ENCODE measurements around the gene WWP2. TPM values are rescaled to one million over a fixed set of nuclear protein-coding genes. Genes with fewer than 3 reads are reported as not detected.

The WWP2 gene
- total RNA-seq, 1 donor from 2014 or later = 39.9 TPM

DNA sequence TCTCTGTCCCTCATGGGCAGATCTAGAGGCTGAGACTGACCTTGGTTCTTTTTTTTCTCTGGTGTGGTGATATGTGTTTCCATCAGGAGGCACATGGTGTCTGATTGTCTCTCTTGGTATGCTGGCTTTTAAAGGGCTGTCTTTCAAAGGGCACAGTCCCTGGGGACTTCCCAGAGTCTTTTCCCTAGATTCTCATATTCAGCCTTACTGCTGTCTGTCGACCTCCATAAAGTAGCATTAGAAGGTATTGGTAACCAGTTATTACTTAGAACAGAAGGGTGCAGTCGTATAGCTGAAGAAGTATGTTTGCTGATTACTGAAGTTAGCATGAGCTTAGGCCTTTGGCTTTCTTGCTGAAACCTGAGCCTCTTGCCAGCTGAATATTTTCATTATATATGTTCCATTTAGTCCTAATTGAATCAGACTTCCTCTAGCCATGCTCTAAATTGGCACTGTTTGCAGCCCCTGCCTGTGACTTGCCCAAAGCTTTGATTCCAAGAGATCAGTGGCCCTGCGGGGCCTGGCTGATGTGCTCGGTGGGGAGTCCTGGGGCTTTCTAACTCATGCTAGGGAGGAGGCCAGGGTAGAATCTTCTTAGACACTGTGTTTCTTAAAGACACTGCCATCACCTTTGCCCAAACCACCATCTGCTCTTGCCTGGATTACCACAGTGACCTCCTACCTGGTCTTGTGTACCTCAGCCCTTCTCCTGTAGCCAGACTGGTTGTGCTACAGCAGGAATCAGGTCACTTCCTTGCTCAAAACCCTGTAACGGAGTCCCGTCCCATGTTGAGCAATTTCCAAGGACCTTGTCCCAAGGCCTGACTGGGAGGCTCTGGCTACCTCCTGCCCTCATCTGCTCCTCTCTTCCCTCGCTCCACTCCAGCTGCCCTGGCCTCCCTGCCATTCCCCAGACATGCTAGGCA, 71.5 kb downstream of the WWP2 start:
- Mint-ChIP-seq H3K27me3 (ENCODE audit: low read depth) (no peaks in the 10 kb centered on the region), H3K4me1 (ENCODE audit: low read depth) (peaks cover 60% of the 10 kb centered on the region), H3K27ac (ENCODE audit: unreplicated experiment) (peak overlapping the region; percentile 94), H3K4me3 (ENCODE audit: unreplicated experiment) (no peak overlapping the region), H3K36me3 (ENCODE audit: low read depth) (peaks cover 2% of the 10 kb centered on the region), H3K9me3 (ENCODE audit: low read depth) (no peaks in the 10 kb centered on the region)
- TF ChIP-seq, protein P1, sequence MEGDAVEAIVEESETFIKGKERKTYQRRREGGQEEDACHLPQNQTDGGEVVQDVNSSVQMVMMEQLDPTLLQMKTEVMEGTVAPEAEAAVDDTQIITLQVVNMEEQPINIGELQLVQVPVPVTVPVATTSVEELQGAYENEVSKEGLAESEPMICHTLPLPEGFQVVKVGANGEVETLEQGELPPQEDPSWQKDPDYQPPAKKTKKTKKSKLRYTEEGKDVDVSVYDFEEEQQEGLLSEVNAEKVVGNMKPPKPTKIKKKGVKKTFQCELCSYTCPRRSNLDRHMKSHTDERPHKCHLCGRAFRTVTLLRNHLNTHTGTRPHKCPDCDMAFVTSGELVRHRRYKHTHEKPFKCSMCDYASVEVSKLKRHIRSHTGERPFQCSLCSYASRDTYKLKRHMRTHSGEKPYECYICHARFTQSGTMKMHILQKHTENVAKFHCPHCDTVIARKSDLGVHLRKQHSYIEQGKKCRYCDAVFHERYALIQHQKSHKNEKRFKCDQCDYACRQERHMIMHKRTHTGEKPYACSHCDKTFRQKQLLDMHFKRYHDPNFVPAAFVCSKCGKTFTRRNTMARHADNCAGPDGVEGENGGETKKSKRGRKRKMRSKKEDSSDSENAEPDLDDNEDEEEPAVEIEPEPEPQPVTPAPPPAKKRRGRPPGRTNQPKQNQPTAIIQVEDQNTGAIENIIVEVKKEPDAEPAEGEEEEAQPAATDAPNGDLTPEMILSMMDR (IDR thresholded peaks at IDR 0.05) = peak; percentile 9
- no peak for DNase-seq (ENCODE audit: low spot score)

DNA sequence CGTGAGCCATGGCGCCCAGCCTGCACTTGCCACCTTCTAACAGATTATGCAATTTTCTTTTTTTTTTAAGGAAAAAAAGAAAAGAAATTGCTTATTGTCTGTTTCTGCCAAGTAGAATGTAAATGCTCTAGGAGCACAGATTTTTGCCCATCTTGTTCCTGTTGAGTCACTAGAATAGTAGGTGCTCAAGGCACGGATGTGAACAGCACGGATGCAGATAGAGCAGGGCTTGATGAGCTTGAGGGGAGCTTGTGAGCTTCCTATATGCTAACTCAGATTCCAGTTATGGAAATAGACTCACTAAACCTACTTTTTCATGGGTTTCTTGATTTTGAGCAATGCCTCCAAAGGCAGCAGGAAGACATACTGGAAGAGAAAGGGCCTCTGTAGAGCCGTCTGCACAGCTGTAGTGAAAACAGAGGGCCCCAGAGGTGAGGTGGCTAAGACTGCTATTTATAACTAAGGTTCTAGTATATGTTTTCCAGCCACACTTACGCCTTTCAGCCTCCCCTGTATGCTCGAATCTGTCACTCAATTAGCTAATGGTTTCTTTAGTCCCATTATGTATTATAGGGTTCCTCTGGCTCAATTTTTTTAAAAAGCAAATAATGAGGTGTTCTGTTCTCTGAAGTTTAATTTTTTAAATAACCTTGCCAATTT, 72.8 kb downstream of the WWP2 start:
- Mint-ChIP-seq H3K36me3 (ENCODE audit: low read depth) (no peaks in the 10 kb centered on the region), H3K27me3 (ENCODE audit: low read depth) (no peaks in the 10 kb centered on the region), H3K9me3 (ENCODE audit: low read depth) (no peaks in the 10 kb centered on the region), H3K4me3 (ENCODE audit: unreplicated experiment) (no peak overlapping the region), H3K27ac (ENCODE audit: unreplicated experiment) (peak overlapping the region; percentile 65), H3K4me1 (ENCODE audit: low read depth) (peaks cover 73% of the 10 kb centered on the region)
- no peak for DNase-seq (ENCODE audit: low spot score)
- TF ChIP-seq, protein P1 (IDR thresholded peaks at IDR 0.05) = no peak

GRCh38 chr16:69836257-69836656, 74.1 kb downstream of the WWP2 start:
- Mint-ChIP-seq H3K27ac (ENCODE audit: unreplicated experiment) (no peak overlapping the region), H3K27me3 (ENCODE audit: low read depth) (no peaks in the 10 kb centered on the region), H3K9me3 (ENCODE audit: low read depth) (no peaks in the 10 kb centered on the region), H3K36me3 (ENCODE audit: low read depth) (peaks cover 4% of the 10 kb centered on the region), H3K4me3 (ENCODE audit: unreplicated experiment) (no peak overlapping the region), H3K4me1 (ENCODE audit: low read depth) (peaks cover 75% of the 10 kb centered on the region)
- DNase-seq (ENCODE audit: low spot score) = no peak
- TF ChIP-seq, protein P1 (IDR thresholded peaks at IDR 0.05) = no peak

- H3K4me3 Mint-ChIP-seq (ENCODE audit: unreplicated experiment) = no peak overlapping the region
- TF ChIP-seq, protein P1 (IDR thresholded peaks at IDR 0.05) = no peak
- no peaks in the 10 kb centered on the region for H3K27me3 Mint-ChIP-seq (ENCODE audit: low read depth)
- peaks cover 4% of the 10 kb centered on the region for H3K36me3 Mint-ChIP-seq (ENCODE audit: low read depth)
- peaks cover 67% of the 10 kb centered on the region for H3K4me1 Mint-ChIP-seq (ENCODE audit: low read depth)
- no peaks in the 10 kb centered on the region for H3K9me3 Mint-ChIP-seq (ENCODE audit: low read depth)
- DNase-seq (ENCODE audit: low spot score) = no peak
- peak overlapping the region; percentile 78 for H3K27ac Mint-ChIP-seq (ENCODE audit: unreplicated experiment)
Observed at GRCh38 chr16:69837380-69837779, 75.2 kb downstream of the WWP2 start.

DNA sequence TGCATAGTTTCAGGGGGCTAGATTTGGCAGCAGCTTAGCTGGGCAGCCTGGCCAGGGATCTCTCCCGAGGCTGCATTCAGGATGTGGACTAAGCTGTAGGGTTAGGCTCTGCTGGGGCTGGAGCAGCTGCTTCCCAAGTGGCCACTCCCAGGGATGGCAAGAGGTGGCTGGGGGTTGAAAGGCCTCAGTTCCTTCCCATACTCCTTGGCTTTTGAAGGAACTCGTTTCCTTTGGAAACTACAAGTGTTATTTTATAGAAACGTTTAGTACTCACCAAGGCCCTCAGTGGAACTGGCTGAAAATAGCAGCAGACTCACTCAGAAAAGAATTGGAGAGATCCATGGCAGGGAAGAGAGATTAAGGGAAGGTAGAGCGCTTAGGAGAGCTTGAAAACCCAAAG, 76.4 kb downstream of the WWP2 start:
- TF ChIP-seq, protein P1 (IDR thresholded peaks at IDR 0.05) = no peak
- Mint-ChIP-seq H3K27me3 (ENCODE audit: low read depth) (no peaks in the 10 kb centered on the region), H3K36me3 (ENCODE audit: low read depth) (peaks cover 4% of the 10 kb centered on the region), H3K4me3 (ENCODE audit: unreplicated experiment) (peak overlapping the region; percentile 13), H3K27ac (ENCODE audit: unreplicated experiment) (peak overlapping the region; percentile 78), H3K4me1 (ENCODE audit: low read depth) (peaks cover 60% of the 10 kb centered on the region), H3K9me3 (ENCODE audit: low read depth) (no peaks in the 10 kb centered on the region)
- no peak for DNase-seq (ENCODE audit: low spot score)

Data from chondrocyte (in vitro differentiated cells).